MCF 10A (cell line): ENCODE results near the gene RAD51B. TPM values are rescaled to one million over a fixed set of nuclear protein-coding genes. Genes with fewer than 3 reads are reported as not detected.

Experiments used
- BruUV-seq: library from RNA; stranded (reverse); fragments of 400-500 nt; replicated peaks from 2 replicates; lab custom pipeline; 2021; lab: Mats Ljungman, UMichigan
- CTCF ChIA-PET: fragments of 300-600 bp; sonication (Branson Sonifier 250); formaldehyde crosslinking; extraction: SDS; loops from one replicate; lab custom pipeline; 2021; ENCODE audit warnings: antibody characterized with exemption, inconsistent platforms; lab: Yijun Ruan, JAX
- POLR2A ChIA-PET: fragments of 300-600, 350-650 bp; sonication (Branson Sonifier 250); formaldehyde crosslinking; extraction: SDS; loops from one replicate; lab custom pipeline; 2020; ENCODE audit warnings: antibody characterized with exemption, inconsistent platforms; lab: Yijun Ruan, JAX
- DNase-seq: peaks from one replicate; pipeline ENCODE4 v3.0.0-alpha.2; 2018; ENCODE audit not compliant: unreplicated experiment
- H3K27ac Mint-ChIP-seq: one replicate; pipeline ENCODE4 v1.8.0; 2022; ENCODE audit warnings: mild to moderate bottlenecking, low read depth, mixed read lengths; ENCODE audit not compliant: unreplicated experiment
- H3K27me3 Mint-ChIP-seq: one replicate; pipeline ENCODE4 v1.8.0; 2022; ENCODE audit warnings: mixed read lengths; ENCODE audit not compliant: insufficient read depth, unreplicated experiment
- H3K36me3 Mint-ChIP-seq: one replicate; pipeline ENCODE4 v1.8.0; 2022; ENCODE audit warnings: mild to moderate bottlenecking, moderate library complexity, mixed read lengths; ENCODE audit not compliant: insufficient read depth, unreplicated experiment
- H3K4me1 Mint-ChIP-seq: one replicate; pipeline ENCODE4 v1.8.0; 2022; ENCODE audit warnings: mixed read lengths; ENCODE audit not compliant: insufficient read depth, unreplicated experiment
- H3K4me3 Mint-ChIP-seq: one replicate; pipeline ENCODE4 v1.8.0; 2022; ENCODE audit warnings: mild to moderate bottlenecking, moderate library complexity, mixed read lengths; ENCODE audit not compliant: unreplicated experiment
- H3K9me3 Mint-ChIP-seq: one replicate; pipeline ENCODE4 v1.8.0; 2022; ENCODE audit warnings: mixed read lengths; ENCODE audit not compliant: unreplicated experiment
- intact Hi-C: fragments of 100-400 bp; cut with micrococcal nuclease; formaldehyde crosslinking; loops from 2 replicates; pipeline ENCODE4 v1.14.1; 2022
- total RNA-seq: library from RNA; stranded (reverse); gene quantifications from 2 replicates; pipeline ENCODE4 v1.2.3, GENCODE V29; 2022
- TF ChIP-seq, protein P1 (sequence below): fragments of 200-600 bp; IDR thresholded peaks from one replicate; pipeline ENCODE4 v1.8.0; 2022; ENCODE audit warnings: antibody characterized with exemption, mild to moderate bottlenecking; ENCODE audit not compliant: unreplicated experiment

The RAD51B gene
- total RNA-seq, 1 experiment from 2014 or later, result 14.6 TPM

DNA sequence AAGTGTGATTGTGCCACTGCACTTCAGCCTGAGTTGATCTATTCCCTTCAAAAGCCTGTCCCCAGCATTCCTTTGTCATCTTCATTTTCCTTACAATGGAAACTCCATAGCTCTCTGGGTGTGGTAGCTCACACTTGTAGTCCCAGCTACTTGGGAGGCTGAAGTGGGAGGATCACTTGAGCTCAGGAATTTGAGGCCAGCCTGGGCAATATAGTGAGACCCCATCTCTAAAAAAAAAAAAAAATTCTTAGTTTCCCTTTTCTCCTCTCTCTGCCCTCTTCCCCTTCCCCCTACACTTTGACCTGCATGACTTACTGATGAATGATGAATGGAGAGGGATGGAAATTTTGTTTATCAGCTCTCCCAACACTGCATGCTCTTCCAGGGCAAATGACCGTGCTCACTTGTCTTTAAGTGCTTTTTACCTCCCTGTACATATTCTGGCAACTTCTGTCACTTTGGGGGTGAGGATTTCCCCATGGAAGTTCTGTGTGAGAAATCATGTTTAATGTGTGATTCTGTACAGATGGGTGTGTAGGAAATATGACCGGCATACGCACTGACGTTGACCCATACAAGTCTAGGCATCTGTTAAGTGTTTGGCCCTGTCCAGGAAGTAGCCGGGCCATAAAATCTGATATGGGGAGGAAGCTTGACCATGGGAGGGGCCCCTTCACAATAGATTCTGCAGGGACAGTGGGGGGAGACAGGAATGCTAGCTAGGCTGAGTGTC lies 907.9 kb downstream of the RAD51B start:
- no peak overlapping the region for H3K4me3 Mint-ChIP-seq
- no peak for DNase-seq
- no peak overlapping the region for H3K27ac Mint-ChIP-seq
- CTCF ChIA-PET, result no interaction called here
- intact Hi-C loops, result no loop called here
- no peaks in the 10 kb centered on the region for H3K36me3 Mint-ChIP-seq
- TF ChIP-seq, protein P1, sequence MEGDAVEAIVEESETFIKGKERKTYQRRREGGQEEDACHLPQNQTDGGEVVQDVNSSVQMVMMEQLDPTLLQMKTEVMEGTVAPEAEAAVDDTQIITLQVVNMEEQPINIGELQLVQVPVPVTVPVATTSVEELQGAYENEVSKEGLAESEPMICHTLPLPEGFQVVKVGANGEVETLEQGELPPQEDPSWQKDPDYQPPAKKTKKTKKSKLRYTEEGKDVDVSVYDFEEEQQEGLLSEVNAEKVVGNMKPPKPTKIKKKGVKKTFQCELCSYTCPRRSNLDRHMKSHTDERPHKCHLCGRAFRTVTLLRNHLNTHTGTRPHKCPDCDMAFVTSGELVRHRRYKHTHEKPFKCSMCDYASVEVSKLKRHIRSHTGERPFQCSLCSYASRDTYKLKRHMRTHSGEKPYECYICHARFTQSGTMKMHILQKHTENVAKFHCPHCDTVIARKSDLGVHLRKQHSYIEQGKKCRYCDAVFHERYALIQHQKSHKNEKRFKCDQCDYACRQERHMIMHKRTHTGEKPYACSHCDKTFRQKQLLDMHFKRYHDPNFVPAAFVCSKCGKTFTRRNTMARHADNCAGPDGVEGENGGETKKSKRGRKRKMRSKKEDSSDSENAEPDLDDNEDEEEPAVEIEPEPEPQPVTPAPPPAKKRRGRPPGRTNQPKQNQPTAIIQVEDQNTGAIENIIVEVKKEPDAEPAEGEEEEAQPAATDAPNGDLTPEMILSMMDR, result no peak
- POLR2A ChIA-PET, result interaction anchor here (0.6 to 0.8 kb wide), 3 partner anchors 18 to 269 kb away, joined by 3 read pairs; no protein-coding TSS in a partner anchor
- H3K27me3 Mint-ChIP-seq, result no peaks in the 10 kb centered on the region
- peaks cover 5% of the 10 kb centered on the region for H3K4me1 Mint-ChIP-seq
- no peaks in the 10 kb centered on the region for H3K9me3 Mint-ChIP-seq
- BruUV-seq, result no TSS peak

DNA sequence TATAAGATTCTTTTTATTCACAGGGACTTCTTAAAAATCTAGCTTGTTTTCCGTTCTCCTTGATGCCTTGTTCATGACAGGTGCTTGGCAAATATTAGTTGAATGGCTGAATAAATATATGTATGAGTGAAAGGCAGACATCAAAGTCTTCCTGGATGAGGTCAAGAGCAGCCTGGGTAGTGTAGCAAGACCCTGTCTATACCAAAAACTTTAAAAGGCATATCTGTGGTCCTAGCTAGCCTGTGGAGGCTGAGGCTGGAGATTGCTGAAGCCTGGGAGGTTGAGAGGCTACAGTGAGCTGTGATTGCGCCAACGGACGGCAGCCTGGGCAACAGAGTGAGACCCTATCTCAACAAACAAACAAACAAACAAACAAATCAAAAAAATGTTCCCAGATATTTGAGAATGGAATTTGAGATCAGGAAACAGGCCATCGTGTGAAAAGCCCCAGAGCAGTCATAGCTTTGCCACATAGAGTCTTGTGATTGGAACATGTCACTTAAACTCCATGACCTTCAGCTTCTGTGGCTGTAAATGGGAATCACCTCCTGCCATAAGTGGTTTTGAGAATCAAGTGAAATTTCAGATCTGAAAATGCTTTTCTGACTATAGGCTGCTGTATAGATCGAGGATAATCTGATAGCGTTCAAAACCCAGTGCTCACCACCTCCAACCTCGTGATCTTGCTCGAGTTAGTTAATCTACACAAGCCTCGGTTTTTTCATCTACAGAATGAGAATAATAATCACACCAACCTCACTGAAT lies 908.9 kb downstream of the RAD51B start:
- no peaks in the 10 kb centered on the region for H3K27me3 Mint-ChIP-seq
- no peak overlapping the region for H3K4me3 Mint-ChIP-seq
- TF ChIP-seq, protein P1, result no peak
- H3K27ac Mint-ChIP-seq, result no peak overlapping the region
- BruUV-seq, result no TSS peak
- DNase-seq, result no peak
- no peaks in the 10 kb centered on the region for H3K36me3 Mint-ChIP-seq
- ChIA-PET POLR2A (interaction anchor here (0.6 to 1.1 kb wide), 5 partner anchors 9 to 477 kb away, joined by 3 to 4 read pairs (median 3); no protein-coding TSS in a partner anchor), CTCF (interaction anchor here (0.8 kb wide), 1 partner anchor 15 kb away, joined by 3 read pairs; no protein-coding TSS in a partner anchor)
- intact Hi-C loops, result no loop called here
- peaks cover 5% of the 10 kb centered on the region for H3K4me1 Mint-ChIP-seq
- no peaks in the 10 kb centered on the region for H3K9me3 Mint-ChIP-seq

DNA sequence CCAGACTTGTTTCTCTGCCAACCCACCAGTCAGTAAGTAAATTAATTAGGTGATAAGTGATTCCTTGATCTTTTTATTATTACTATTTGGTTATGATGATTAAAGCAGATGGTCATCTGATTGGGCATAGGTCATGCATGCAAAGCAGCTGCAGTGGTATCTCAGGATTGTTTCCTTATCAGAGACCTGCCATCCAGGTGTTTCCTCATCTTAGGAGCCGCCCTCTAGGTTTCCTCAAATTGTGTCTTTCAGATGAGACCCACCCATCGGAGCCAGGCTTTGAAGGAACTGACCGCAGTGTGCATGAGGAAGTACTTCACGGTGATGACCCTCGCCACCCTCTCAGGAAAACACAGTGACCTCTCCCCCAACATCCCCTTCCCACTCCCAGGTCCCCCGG lies 910.0 kb downstream of the RAD51B start:
- H3K4me1 Mint-ChIP-seq, result no peaks in the 10 kb centered on the region
- H3K36me3 Mint-ChIP-seq, result no peaks in the 10 kb centered on the region
- H3K4me3 Mint-ChIP-seq, result no peak overlapping the region
- ChIA-PET CTCF (interaction anchor here (0.6 kb wide), 1 partner anchor 10 kb away, joined by 3 read pairs; no protein-coding TSS in a partner anchor), POLR2A (interaction anchor here (0.6 kb wide), 1 partner anchor 478 kb away, joined by 3 read pairs; no protein-coding TSS in a partner anchor)
- no peak for DNase-seq
- intact Hi-C loops, result no loop called here
- no peaks in the 10 kb centered on the region for H3K9me3 Mint-ChIP-seq
- no TSS peak for BruUV-seq
- no peak overlapping the region for H3K27ac Mint-ChIP-seq
- TF ChIP-seq, protein P1, result no peak
- H3K27me3 Mint-ChIP-seq, result no peaks in the 10 kb centered on the region

DNA sequence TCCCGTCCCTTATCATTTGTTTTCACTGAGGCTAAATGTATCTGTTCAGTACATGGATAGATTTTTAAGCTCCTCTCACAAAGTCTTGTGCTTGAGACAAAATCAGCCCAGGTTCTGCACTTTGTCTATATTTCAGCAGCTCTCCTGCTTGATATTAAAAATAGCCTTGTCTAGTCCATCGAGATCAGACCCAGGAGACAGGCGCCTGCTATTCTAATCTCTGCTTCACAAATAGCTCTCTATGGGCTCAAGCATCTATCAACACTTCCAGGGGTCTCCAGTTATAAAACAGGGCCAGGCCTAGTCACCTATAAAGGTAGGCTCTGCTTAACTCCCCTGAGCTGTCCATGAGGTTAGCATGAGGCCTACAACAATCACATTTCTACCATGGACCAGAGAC lies 910.8 kb downstream of the RAD51B start:
- no peak for DNase-seq
- ChIA-PET CTCF (interaction anchor here (0.6 kb wide), 1 partner anchor 9 kb away, joined by 3 read pairs; no protein-coding TSS in a partner anchor), POLR2A (interaction anchor here (0.6 kb wide), 1 partner anchor 211 kb away, joined by 3 read pairs; no protein-coding TSS in a partner anchor)
- Mint-ChIP-seq H3K4me3 (no peak overlapping the region), H3K36me3 (no peaks in the 10 kb centered on the region), H3K27me3 (no peaks in the 10 kb centered on the region), H3K4me1 (no peaks in the 10 kb centered on the region), H3K9me3 (no peaks in the 10 kb centered on the region), H3K27ac (no peak overlapping the region)
- intact Hi-C loops, result no loop called here
- TF ChIP-seq, protein P1, result no peak
- no TSS peak for BruUV-seq
